HG02623 (cell line): ENCODE results near the gene FOXF1.

ENCODE experiments used
- ATAC-seq: cut with Tn5 transposase; IDR thresholded peaks from one replicate; pipeline ENCODE4 v1.9.1; 2021; ENCODE audit warnings: moderate library complexity; ENCODE audit not compliant: unreplicated experiment

The FOXF1 gene

DNA sequence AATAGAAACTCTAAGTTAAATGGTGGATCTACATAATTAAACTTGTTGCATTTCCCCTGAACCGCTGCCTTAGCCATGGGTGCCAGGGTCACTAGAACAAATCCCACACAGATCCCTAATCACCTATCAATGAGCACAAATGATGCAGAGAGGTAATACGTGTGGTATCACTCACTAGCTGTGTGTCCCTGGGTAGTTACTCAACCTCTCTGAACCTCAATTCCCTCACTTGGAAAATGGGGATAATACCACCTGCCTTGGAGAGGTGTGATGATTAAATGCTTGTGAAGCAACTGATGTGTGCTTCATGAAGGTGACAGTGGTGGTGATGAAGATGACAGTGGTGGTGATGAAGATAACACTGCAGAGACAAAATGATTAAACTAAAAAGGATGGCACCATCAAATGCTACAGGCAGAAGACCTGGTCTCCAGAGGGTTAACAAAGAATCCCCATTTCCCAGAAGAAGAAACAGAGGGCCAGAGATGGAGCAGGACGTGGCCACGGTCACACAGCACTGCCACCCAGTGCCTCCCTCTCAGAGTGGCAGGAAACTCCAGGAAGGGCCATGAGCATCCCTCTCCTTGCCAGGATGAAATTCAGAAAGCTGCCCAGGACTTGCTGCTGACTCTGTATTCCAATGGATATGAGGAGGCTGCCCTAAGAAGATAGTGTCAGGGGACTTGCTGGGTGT is 17.9 kb upstream of the FOXF1 start:
- no peak for ATAC-seq

DNA sequence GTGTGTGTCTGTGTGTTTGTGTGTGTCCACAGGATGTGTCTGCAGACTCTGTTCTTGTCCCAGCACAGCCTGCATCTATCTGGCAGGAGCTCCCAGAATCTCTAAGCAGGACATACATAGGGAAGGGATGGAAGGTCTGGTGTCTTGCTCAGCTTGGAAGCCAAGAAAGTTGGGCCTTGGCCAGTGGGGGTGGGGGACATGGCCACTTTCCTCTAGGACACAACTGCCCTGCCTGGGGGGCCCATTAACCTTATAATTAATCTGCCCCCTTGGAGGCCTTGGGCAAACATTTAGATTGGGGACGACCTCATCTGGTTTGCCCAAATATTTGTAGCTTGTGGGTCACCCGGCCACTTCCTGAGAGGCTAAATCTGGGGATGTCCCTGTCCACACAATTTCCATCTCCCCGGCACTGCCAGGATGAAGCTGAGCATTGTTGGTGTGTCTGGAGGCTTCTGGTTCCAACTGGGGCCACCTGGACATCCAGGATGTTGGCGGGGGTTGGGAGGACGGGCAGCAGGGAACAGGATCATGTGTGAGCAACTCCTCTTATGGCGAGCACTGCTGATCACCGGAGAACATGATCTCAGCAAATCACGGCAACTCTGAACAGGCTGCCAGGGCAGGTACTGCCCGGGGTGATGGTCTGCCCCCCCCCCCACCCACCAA is 17.2 kb upstream of the FOXF1 start:
- no peak for ATAC-seq

DNA sequence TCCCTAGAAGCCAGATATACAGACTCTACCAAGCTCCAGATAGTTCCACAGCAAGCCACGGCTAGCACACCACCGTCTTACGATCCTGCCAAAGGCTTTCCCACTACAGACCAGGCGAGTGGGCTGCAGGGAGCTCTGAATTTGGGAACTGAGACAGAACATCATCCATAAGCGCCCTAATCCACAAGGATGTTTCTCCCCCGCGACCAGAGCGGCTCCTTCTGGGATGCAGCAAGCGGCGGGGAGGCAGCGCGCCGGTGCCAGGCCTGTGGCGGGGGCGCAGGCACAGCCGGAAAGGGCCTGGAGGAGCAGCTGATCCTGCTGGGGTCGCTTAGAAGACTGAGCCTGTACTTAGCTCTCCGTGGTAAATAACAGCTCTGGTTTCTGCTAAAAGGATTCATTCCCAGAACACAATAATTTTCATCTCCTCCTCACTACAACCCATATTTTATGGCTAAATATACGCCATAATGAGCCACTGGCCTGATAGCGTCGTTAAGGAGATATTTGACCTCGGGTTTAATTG is 16.2 kb upstream of the FOXF1 start:
- ATAC-seq = no peak

DNA sequence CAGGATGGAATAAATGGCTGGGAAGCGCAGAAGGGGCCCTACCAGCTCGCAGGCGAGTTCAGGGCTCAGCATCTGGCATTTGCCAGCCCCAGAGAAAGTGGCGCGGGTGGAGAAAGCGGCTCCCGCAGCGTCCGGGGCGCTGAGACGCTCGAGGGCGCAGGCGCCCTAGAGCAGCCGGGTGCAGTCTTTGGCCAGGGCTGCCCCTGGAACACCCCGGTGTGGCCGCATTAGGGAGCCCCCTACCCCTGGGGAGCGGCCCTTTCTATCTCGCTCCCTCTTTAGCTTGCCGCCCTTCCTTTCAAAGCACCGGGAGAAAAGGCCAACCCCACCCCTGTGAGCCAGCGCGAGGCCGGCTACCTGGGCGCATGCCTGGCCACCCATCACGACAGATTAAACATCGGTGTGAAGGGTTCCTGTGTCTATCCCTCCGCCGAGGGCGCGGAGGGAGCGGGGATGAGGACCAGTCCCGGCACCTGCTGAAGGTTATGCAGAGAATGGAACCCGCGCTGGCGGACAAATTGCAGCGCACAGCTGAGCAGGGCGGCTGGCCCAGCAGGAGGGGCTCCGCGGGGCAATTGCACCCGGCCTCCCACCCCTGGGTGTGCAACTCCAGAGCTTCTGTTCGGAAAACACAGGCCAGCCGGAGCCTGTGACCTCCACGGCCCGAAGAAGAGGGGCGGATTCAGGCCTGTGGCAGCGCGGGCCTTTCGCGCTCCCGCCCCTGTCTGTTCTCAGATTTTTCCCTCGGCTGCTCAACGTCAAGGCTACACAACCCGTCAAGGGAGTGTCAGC is 15.6 kb upstream of the FOXF1 start:
- no peak for ATAC-seq

DNA sequence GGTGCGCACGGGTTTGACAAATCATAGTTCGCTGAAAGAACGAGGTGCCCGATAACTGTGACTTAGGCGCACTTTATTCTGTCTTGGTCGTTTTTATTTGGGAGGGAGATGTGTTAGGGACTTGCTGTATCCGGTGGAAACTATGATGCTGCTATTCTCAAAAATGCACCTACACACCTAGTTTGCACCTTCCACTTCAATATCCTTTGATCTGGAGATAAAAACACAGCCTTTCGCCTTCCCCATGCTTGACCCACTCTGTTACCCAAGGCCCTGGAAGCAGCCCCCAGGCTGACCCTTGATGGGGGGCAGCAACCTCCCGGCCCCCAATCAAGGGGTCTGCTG is 15.0 kb upstream of the FOXF1 start:
- no peak for ATAC-seq

DNA sequence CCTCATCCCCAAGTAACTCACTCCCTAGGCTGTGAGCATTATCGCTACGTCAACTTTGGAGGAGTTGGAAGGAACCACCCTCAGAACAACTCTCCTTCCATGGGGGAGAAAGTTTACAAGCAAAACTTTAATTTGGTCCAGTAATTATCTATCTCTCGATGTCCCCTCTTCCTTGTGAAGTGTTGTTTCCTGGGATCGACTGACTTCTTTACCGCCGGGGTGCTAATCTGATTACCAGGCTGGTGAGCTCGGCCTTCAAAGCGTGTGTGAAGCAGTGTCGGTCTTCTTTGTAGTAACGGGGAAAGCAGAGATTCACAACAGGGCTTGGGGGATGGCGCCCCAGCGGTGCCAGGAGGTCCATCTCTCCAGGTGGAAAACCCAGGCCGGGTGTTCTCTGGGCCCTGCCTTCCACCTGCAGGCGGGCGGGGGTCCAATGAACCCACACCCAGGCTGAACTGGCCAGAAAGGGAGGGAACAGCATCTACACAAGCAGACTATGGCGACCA is 14.5 kb upstream of the FOXF1 start:
- ATAC-seq = no peak

DNA sequence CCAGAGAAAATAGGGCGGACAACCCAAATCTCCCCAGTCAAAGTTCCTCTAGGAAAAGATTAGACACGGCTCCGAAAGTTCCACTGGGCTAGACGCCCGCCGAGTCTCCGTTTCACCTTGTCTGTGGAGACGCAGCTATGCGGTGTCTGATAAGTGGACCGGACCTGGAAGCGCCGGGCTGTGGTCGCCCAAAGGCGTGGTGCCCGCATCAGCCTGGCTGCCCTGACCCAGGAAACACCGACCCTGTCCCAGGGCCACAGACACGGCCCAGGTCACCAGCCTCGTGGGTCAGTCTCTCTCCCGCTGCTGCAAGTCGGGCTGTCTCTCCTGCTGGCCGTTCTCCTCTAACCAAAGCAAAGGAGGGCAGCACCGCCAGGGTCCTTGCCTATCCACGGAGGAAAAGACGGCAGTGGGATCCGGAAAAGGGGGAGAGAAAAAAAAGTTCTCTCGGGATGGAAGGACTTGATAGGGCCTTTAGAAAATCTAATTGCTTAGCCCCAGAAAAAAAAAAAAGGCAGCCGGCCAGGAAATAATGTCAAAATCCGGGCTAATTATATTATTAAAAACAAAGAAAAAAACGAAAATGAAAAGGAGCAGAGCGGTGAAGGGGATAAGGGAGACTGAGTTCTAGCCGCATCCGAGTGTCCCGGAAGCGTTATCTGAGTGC is 13.9 kb upstream of the FOXF1 start:
- no peak for ATAC-seq

DNA sequence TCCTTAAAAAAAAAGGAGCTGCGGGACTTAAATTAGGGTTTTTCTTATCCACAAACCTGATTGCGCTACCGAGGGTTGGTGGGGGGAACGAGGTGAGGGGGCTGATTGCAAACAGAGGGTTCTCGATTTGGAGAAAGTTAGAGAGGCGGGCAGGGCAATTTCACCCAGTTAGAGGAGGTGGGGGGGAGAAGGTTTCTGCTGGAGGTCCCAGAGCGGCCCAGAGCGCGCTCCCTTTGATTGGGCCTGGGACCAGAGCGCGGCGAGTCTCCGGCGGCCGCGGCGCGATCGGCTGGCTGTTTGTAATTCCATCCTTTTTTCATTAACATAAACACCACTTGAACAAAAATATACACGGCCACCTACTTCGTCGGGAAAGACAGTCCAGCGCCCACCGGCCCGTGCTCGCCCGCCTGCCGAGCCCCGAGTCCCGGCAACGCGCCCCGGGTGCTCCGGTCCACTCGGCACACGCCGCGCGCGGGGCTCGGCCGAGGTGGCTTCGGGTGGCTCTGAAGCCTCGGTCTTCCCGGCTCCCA is 13.3 kb upstream of the FOXF1 start:
- ATAC-seq = no peak

DNA sequence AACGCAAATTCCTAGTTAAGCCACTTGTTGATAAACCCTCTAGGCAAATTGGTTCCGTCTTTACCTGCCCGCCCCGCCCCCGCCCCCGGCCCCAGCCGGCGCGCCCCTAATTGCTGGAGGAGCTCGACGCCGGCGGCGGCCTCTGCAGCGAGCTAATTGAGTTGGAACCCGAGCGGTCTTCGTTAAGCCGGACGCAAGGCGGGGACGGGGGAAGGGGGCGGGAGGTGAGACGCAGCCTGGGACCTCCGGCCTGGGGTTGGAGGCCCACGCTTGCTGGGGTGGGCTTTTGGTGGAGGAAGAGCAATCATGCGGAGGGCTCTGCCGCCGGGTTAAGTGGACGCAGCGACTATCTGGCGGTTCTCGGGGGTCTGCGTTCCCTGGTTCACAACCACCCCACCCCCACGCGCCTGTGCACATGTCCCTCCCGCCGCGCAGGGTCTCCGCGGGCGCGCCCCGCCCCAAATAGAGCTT is 12.7 kb upstream of the FOXF1 start:
- ATAC-seq = no peak

DNA sequence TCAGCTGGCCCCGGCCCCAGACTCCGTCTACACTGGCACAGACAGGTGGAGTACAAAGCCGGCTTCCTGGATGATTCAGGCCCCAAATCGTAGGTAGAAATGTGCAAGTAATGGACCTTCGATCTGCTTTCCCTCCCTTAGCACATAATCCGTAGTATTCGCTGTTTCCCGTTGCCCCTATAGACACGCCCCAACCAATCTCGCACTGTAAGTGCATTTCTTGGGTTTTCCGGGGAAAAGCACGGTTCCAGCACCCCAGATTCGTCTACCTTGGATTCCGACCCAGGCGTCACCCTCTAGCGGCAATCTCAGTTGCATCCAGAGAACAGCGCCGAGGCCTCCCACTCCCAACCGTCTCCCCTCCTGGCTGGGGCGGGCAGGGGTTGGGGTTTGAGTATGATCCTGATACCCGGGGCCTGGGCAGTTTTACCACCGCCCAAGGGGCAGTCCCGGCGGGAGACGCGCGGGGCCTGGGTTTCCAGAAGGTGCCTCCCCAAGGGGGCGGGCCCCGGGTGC is 12.1 kb upstream of the FOXF1 start:
- ATAC-seq = no peak

DNA sequence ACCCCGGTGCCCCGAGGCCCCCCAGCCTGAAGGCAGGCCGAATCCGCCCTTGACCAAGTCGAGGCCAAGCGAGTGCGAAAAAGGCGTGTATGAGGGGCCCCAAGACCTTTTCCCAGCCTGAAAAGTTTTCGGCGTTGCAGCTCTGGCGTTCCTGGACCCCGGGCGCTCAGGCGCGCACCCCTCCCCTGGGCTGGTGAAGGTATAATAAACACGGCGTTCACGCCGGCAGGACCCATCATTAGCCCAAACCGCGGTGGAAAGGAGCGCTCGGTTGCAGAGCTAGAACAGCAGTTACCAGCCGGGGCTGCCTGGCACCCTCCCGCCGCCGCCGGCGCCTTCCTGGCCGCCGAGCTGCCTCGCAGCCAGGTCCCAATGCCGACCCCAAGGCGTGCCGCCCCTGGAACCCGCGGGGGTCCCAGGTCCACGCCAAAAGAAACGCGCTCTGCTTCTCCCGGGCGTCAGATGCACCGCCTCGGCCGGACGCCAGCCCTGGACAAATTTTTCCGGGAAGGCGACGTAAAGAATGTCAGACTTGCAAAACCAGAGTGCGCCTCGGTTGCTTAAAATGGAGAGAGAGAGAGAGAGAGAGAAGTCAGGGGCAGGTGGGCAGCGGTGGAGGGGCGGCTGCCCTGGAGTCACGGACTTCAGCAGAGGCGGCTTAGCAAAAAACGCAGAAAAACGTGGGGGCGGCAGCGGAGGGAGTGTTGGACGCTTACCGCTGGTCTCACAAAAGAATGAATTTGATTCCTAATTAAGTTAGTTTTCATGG is 11.5 kb upstream of the FOXF1 start:
- no peak for ATAC-seq

DNA sequence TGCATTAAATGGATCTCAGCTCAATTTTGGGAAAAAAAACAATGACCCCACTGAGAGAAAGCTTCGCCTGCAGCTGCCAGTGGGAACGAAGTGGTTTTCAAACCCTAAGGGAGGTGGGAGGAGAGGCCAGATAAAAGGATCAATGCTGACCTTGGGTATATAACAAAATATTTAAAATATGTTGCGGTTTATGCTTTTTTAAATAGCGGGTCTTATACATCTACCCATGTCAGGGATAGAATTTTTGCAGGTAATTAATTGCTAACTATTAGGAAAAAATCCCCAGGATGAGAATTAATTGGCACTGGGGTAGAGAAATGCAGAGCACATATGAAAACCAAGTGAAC is 10.9 kb upstream of the FOXF1 start:
- no peak for ATAC-seq

DNA sequence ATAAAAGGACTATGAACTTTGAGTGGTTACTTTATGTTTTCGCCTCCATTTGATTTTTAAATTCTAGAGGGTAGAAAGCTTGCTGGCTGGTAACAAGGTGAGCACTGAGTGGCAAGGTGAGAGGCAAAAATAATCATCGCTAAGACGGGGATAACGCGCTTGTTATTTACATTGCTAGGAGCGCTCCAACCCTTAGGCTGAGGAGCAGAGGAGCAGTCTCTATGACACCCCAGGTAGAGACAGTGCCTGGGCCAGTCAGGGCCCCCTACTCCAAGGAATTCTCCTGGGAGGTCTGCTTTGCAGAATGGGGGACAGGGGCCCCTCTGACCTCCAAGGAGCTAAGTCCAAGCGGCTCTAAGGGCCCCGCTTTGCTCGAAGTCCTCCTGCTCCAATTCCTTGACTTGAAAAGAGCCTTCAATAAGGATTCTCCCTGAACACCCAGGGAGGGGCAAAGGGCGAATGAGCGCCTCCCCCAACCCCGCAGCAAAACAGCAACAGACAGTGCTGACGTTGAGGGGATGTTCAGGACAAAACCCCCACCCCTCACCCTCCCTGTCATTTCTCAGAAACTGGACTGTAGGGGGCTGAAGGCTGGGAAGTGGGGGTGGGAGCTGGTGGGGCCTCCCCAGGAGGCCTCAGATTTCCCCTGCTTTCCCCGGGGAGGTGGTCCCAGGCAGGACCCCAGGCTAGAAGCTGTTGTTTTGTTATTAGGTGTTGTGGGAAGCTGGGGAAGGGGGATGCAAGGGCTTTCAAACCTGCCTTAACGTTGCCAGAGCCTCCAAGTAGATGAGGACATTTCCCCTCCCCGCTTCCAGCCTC is 10.2 kb upstream of the FOXF1 start:
- ATAC-seq = no peak

DNA sequence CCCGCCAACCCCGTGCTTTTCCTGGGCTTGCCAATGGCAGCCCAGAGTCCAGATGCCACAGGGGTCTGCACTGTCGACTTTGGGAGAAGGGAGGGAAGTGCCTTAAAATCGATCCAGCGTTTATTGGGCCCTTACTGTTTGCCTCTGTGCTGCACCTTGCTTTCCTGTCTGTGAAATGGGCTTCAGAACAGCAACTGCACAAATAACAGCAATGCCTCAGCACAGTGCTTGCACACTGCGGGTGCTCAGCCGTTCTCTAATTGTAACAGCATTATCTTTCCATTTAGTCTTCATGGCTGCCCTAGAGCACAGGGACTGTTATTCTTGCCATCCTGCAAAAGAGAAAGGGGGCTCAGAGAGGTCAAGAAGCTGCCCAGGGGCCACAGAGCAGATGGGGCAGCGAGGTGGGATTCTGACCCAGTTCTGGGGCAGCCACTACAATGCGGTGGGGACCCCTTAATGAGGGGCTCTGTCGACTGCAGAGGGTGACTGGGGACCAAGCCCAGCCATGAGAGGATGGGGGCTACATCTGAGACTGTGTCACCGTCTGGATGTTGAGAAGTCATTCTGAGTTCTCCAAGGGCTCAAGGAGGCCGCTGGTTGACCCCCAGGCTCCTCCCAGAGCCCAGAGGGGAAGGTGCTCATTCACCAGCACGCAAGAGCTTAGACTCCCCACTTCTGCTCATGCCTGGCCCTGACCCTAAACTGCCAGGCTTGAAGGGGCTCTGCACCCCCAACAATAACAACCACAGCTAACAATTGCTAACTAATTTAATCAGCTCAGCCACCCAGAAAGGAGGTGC is 9.4 kb upstream of the FOXF1 start:
- ATAC-seq = no peak

DNA sequence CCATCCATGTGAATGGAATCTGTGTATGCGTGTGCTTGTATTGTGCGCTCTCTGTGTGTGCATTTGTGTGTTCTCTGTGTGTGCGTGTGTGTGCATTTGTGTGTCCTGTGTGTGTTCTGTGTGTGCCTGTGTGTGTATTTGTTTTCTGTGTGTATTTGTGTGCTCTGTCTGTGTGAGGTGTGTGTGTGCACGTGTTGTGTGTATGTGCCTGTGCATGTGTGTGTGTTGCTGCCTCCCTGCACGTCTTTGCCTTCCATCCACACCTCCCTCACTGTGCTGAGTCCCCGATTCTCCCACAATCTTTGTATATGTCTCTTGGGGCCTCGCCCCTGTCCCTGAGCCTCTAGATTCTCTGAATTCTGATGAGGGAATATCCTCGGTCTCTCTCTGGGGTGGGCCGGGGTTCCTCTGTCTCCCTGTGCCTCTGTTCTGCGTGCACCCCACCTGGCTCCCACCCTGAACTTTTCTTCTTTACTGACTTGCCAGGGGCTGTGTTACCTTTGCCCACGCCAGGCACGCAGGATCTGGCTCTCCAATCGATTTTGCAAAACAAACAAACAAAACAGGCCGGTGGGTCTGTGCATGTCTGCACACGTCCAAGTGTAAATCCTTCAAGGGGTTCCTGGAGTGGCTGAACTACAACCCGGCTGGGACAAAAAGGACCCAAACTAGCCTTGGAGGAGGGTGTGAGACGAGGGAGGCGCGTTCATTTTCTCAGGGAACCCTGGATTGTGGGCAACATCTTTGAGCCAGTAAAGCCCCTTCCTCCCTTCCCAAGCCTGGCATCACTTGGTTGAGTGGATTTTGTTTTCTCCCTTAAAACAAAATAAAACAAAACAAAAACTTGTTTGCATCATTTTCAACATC is 8.1 kb upstream of the FOXF1 start:
- no peak for ATAC-seq

DNA sequence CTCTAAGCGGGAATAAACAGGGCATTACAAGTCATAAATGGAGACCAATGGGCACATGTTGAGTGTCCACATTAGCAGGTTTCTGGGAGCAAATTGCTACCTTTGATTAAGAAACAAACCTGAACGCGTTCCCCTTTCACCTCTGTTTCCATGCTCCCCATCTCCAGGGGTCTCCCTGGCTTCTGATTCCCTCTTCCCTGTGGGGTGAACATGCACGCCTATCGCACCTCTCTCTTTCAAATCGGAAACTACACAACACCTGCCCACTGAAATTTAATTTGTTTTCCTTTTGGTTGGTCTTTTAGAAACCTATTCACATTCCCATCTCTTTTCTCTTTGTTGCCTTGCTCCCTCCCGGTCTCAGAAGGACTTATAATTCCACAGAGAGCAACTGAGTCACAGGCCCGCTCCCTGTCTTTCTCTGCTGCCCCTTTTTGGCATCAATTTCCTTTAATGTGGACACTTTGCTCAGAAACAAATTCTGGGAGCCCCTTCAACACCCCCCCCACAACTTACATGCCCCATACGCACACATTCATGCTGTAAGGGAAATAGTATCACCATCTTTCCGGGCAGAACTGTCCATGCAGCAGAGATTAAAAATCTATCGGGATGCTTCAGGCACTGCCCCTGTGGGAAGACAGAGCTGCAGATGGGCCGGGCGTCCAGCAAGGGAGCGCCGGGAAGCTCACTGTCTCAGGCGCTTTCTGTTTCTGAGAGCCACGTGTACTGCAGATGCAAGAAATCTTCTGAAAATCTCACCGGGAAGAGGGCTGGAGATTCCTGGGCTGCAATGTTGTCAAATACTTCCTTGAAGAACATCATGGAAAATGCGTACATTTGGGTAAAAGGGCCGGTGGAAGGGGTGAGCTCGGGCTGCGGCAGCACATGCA is 7.2 kb upstream of the FOXF1 start:
- no peak for ATAC-seq
